Colonic mucosa (tissue), 4 donors: ENCODE measurements around the gene NACA. TPM values are rescaled to one million over a fixed set of nuclear protein-coding genes. Genes with fewer than 3 reads are reported as not detected.
"Not testable (repeated sequence)": the region's sequence is repeated elsewhere in the genome, so short reads cannot be mapped to it uniquely, and the experiment has no call there.

Experiments used
- DNase-seq: peaks from one replicate; pipeline ENCODE4 v3.0.0-alpha.2; 2020
- H3K27ac ChIP-seq: fragments of 200-600 bp; one replicate; pipeline ENCODE4 v1.8.0; 2021
- H3K27me3 ChIP-seq: fragments of 200-600 bp; one replicate; pipeline ENCODE4 v1.8.0; 2021
- H3K36me3 ChIP-seq: fragments of 200-600 bp; one replicate; pipeline ENCODE4 v1.8.0; 2021
- H3K4me1 ChIP-seq: fragments of 200-600 bp; one replicate; pipeline ENCODE4 v1.8.0; 2021; ENCODE audit warnings: mild to moderate bottlenecking
- H3K4me3 ChIP-seq: fragments of 200-600 bp; one replicate; pipeline ENCODE4 v1.8.0; 2021
- H3K9ac ChIP-seq, 2 donors: one replicate each; pipeline ENCODE4 v1.7.0; 2013; ENCODE audit warnings: control low read depth in 2 of 2, low read depth in 2 of 2, low read length in 2 of 2
- H3K9me3 ChIP-seq: fragments of 200-600 bp; one replicate; pipeline ENCODE4 v1.8.0; 2021
- intact Hi-C: fragments of 100-400 bp; cut with DNase I; formaldehyde crosslinking; loops from one replicate; pipeline ENCODE4 v1.14.1; 2022
- total RNA-seq, 2 donors: library from RNA; stranded (reverse); fragmentation: NEBNext Ultra II Directional in 1 of 2; extraction: Animal tissue kit (Norgen Biotek cat#: 25700) in 1 of 2; gene quantifications; one replicate each; pipeline ENCODE4 v1.2.1, GENCODE V29; 2021
- TF ChIP-seq, protein P1 (sequence below): fragments of 200-600 bp; IDR thresholded peaks from one replicate; pipeline ENCODE4 v1.8.0; 2022; ENCODE audit warnings: antibody characterized with exemption, mild to moderate bottlenecking
- donor health status: healthy.
- donor health status: DM: no; HTN: no; CAD: no.
- donor health status: DM: no; HTN: no; CAD: no.

NACA gene
- total RNA-seq, 2 donors from 2014 or later: 622 to 763 TPM

DNA sequence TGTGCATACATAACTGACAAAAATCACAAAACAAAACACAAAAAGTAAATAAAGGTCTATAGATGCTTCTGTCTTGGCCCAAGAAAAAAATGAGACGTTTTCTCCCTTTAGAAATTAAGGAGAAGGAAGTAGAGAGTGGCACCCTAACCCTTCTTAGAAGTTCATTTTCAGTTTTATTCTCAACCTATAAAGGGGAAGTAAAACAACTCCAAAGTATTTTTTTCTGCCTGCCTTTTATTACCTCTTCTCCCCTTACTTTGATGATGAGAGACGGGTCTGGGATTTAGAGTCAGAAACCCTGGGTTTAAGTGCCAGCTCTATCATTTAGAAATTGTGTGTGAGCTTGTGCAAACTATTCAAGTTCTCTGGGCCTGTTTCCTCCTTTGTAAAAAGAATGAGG, 24.3 kb upstream of the NACA start:
- Histone ChIP-seq H3K9ac (no peak overlapping the region), H3K27ac (no peak overlapping the region), H3K9me3 (no peaks in the 10 kb centered on the region), H3K4me3 (no peak overlapping the region), H3K4me1 (no peaks in the 10 kb centered on the region), H3K36me3 (no peaks in the 10 kb centered on the region), H3K27me3 (no peaks in the 10 kb centered on the region)
- DNase-seq: no peak
- TF ChIP-seq, protein P1, sequence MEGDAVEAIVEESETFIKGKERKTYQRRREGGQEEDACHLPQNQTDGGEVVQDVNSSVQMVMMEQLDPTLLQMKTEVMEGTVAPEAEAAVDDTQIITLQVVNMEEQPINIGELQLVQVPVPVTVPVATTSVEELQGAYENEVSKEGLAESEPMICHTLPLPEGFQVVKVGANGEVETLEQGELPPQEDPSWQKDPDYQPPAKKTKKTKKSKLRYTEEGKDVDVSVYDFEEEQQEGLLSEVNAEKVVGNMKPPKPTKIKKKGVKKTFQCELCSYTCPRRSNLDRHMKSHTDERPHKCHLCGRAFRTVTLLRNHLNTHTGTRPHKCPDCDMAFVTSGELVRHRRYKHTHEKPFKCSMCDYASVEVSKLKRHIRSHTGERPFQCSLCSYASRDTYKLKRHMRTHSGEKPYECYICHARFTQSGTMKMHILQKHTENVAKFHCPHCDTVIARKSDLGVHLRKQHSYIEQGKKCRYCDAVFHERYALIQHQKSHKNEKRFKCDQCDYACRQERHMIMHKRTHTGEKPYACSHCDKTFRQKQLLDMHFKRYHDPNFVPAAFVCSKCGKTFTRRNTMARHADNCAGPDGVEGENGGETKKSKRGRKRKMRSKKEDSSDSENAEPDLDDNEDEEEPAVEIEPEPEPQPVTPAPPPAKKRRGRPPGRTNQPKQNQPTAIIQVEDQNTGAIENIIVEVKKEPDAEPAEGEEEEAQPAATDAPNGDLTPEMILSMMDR: no peak
- intact Hi-C loops: no loop called here

GRCh38 chr12:56728139-56728861, 3.2 kb upstream of the NACA start:
- H3K27me3 ChIP-seq: no peaks in the 10 kb centered on the region
- intact Hi-C loops: loop anchor here (10.0 kb wide), 1 partner anchor 83 kb away; the partner anchor contains the start of gene ATP5F1B
- DNase-seq: no peak
- no peaks in the 10 kb centered on the region for H3K4me1 ChIP-seq
- no peak overlapping the region for H3K27ac ChIP-seq
- TF ChIP-seq, protein P1: no peak
- H3K4me3 ChIP-seq: no peak overlapping the region
- no peaks in the 10 kb centered on the region for H3K9me3 ChIP-seq
- no peak overlapping the region for H3K9ac ChIP-seq
- H3K36me3 ChIP-seq: peaks cover 6% of the 10 kb centered on the region

- peak overlapping the region; percentile 90 for H3K27ac ChIP-seq
- H3K4me1 ChIP-seq: peaks cover 12% of the 10 kb centered on the region
- H3K9ac ChIP-seq: peak overlapping the region in 1 of 2 donors; percentile 8
- H3K36me3 ChIP-seq, DNase-seq, H3K4me3 ChIP-seq, H3K9me3 ChIP-seq, H3K27me3 ChIP-seq: not testable (repeated sequence)
- intact Hi-C loops: loop anchor here (10.0 kb wide), 1 partner anchor 81 kb away; the partner anchor contains the start of gene ATP5F1B
Observed at GRCh38 chr12:56726196-56726675, 1.1 kb upstream of the NACA start.

DNA sequence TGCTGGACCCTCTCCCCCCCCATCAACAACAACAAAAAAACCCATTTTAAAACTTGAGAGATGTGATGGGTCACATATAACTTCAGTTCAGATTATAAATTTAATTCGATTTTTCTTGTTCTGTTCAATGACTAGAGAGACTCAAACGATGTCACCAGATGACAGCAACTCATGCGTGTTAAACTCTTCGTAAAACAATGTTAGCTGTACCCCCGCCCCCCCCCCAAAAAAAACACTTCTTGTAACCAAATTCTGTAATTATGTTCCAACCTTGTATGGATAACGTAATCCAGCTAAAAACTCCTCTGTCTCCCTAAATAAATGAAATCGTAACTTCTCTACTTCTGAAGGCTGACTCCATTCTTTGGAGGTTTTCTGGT, 614 bp upstream of the NACA start:
- peak overlapping the region; percentile 86 for H3K4me3 ChIP-seq
- H3K9me3 ChIP-seq: no peaks in the 10 kb centered on the region
- peak overlapping the region; percentile 8 to 100 for H3K9ac ChIP-seq
- peaks cover 13% of the 10 kb centered on the region for H3K4me1 ChIP-seq
- H3K36me3 ChIP-seq: no peaks in the 10 kb centered on the region
- no peak for DNase-seq
- no peaks in the 10 kb centered on the region for H3K27me3 ChIP-seq
- H3K27ac ChIP-seq: peak overlapping the region; percentile 90
- intact Hi-C loops: loop anchor here (10.0 kb wide), 1 partner anchor 81 kb away; the partner anchor contains the start of gene ATP5F1B
- TF ChIP-seq, protein P1: no peak

GRCh38 chr12:56724701-56724971, 463 bp downstream of the NACA start:
- Histone ChIP-seq H3K9ac (peak overlapping the region; percentile 83 to 100), H3K27ac (peak overlapping the region; percentile 90), H3K9me3 (no peaks in the 10 kb centered on the region), H3K4me1 (peaks cover 13% of the 10 kb centered on the region), H3K36me3 (peaks cover 5% of the 10 kb centered on the region), H3K4me3 (peak overlapping the region; percentile 86), H3K27me3 (no peaks in the 10 kb centered on the region)
- TF ChIP-seq, protein P1: no peak
- intact Hi-C loops: loop anchor here (5.0 to 10.0 kb wide), 2 partner anchors 37 to 80 kb away; partner anchors contain the start of genes ATP5F1B and PTGES3
- DNase-seq: peak; percentile 34
